ENCODE data around the gene PLEKHA7. TPM values are rescaled to one million over a fixed set of nuclear protein-coding genes. Genes with fewer than 3 reads are reported as not detected.
A peak's percentile ranks its signal among the peaks of the same experiment; 100 is the strongest.

The PLEKHA7 gene
- total and polyA plus RNA-seq, 2 of the 8 experiments (the other 6 are each of a cell fraction or from before 2014, with no cell fraction given), result 11.4 to 25.6 TPM

DNA sequence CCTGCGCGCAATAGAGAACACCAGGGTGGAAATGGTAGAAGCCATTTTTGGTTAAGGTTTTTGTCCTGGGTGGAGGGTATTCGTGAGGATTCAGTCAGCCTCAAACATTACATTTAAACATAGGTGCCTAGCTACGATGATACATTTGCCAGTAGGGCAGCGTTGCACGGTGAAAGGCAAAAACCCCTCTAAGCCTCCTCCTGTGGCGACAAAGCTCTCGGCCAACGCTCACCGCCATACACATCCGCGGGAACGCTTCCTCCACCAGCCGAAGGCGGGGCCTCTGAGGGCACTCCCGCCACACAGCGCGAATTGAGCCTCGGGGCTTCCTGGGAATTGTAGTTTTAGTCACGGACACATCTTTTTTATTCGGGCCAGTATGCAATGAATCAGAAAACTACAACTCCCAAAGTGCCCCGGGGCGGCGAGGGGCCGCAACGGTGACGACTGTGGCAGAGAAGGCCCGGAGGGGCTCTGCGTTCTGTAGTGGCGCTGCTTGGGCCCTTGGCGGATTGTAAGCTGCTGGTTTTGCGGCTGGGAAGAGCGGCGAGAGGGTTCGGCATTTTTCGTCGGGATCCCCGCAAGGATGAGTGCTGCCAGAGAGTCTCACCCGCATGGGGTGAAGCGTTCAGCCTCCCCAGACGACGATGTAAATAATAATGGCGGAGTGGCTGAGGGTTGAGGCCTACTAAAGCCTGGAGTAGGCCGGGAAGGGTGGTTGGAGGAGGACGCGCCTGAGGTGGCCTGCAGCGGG is 275.8 kb downstream of the PLEKHA7 start, which contains the start of gene C11orf58 (continued):
- TF ChIP-seq, protein P1, sequence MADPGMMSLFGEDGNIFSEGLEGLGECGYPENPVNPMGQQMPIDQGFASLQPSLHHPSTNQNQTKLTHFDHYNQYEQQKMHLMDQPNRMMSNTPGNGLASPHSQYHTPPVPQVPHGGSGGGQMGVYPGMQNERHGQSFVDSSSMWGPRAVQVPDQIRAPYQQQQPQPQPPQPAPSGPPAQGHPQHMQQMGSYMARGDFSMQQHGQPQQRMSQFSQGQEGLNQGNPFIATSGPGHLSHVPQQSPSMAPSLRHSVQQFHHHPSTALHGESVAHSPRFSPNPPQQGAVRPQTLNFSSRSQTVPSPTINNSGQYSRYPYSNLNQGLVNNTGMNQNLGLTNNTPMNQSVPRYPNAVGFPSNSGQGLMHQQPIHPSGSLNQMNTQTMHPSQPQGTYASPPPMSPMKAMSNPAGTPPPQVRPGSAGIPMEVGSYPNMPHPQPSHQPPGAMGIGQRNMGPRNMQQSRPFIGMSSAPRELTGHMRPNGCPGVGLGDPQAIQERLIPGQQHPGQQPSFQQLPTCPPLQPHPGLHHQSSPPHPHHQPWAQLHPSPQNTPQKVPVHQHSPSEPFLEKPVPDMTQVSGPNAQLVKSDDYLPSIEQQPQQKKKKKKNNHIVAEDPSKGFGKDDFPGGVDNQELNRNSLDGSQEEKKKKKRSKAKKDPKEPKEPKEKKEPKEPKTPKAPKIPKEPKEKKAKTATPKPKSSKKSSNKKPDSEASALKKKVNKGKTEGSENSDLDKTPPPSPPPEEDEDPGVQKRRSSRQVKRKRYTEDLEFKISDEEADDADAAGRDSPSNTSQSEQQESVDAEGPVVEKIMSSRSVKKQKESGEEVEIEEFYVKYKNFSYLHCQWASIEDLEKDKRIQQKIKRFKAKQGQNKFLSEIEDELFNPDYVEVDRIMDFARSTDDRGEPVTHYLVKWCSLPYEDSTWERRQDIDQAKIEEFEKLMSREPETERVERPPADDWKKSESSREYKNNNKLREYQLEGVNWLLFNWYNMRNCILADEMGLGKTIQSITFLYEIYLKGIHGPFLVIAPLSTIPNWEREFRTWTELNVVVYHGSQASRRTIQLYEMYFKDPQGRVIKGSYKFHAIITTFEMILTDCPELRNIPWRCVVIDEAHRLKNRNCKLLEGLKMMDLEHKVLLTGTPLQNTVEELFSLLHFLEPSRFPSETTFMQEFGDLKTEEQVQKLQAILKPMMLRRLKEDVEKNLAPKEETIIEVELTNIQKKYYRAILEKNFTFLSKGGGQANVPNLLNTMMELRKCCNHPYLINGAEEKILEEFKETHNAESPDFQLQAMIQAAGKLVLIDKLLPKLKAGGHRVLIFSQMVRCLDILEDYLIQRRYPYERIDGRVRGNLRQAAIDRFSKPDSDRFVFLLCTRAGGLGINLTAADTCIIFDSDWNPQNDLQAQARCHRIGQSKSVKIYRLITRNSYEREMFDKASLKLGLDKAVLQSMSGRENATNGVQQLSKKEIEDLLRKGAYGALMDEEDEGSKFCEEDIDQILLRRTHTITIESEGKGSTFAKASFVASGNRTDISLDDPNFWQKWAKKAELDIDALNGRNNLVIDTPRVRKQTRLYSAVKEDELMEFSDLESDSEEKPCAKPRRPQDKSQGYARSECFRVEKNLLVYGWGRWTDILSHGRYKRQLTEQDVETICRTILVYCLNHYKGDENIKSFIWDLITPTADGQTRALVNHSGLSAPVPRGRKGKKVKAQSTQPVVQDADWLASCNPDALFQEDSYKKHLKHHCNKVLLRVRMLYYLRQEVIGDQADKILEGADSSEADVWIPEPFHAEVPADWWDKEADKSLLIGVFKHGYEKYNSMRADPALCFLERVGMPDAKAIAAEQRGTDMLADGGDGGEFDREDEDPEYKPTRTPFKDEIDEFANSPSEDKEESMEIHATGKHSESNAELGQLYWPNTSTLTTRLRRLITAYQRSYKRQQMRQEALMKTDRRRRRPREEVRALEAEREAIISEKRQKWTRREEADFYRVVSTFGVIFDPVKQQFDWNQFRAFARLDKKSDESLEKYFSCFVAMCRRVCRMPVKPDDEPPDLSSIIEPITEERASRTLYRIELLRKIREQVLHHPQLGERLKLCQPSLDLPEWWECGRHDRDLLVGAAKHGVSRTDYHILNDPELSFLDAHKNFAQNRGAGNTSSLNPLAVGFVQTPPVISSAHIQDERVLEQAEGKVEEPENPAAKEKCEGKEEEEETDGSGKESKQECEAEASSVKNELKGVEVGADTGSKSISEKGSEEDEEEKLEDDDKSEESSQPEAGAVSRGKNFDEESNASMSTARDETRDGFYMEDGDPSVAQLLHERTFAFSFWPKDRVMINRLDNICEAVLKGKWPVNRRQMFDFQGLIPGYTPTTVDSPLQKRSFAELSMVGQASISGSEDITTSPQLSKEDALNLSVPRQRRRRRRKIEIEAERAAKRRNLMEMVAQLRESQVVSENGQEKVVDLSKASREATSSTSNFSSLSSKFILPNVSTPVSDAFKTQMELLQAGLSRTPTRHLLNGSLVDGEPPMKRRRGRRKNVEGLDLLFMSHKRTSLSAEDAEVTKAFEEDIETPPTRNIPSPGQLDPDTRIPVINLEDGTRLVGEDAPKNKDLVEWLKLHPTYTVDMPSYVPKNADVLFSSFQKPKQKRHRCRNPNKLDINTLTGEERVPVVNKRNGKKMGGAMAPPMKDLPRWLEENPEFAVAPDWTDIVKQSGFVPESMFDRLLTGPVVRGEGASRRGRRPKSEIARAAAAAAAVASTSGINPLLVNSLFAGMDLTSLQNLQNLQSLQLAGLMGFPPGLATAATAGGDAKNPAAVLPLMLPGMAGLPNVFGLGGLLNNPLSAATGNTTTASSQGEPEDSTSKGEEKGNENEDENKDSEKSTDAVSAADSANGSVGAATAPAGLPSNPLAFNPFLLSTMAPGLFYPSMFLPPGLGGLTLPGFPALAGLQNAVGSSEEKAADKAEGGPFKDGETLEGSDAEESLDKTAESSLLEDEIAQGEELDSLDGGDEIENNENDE (IDR thresholded peaks at IDR 0.05; ENCODE audit: insufficient replicate concordance, low read length), result no peak
- TF ChIP-seq YY1 (IDR thresholded peaks at IDR 0.05; ENCODE audit: low read depth, low read length), result peak; percentile 80
- peak; percentile 36; the same call in 1 of the 2 replicates for TF ChIP-seq CHD1 (IDR thresholded peaks at IDR 0.05; ENCODE audit: low read depth, low read length)
- TF ChIP-seq SUZ12 (IDR thresholded peaks at IDR 0.05; ENCODE audit: low read length), result no peak
- TF ChIP-seq BACH1 (IDR thresholded peaks at IDR 0.05; ENCODE audit: low read length), result no peak
- TF ChIP-seq NRF1 (IDR thresholded peaks at IDR 0.05; ENCODE audit: low read depth, low read length), result no peak
- TF ChIP-seq, protein P2, sequence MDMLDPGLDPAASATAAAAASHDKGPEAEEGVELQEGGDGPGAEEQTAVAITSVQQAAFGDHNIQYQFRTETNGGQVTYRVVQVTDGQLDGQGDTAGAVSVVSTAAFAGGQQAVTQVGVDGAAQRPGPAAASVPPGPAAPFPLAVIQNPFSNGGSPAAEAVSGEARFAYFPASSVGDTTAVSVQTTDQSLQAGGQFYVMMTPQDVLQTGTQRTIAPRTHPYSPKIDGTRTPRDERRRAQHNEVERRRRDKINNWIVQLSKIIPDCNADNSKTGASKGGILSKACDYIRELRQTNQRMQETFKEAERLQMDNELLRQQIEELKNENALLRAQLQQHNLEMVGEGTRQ (IDR thresholded peaks at IDR 0.05; ENCODE audit: low read length), result no peak
- peak; percentile 60 for TF ChIP-seq GTF2F1 (IDR thresholded peaks at IDR 0.05; ENCODE audit: borderline replicate concordance, low read depth, low read length)
- TF ChIP-seq, protein P3, sequence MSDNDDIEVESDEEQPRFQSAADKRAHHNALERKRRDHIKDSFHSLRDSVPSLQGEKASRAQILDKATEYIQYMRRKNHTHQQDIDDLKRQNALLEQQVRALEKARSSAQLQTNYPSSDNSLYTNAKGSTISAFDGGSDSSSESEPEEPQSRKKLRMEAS (IDR thresholded peaks at IDR 0.05), result peak; percentile 54
